PC-3 (cell line): Measurements from ENCODE around the gene PAGE2B.

Experiments
- CTCF ChIP-seq: fragments of 300-600 bp; sonication (generic); conservative IDR thresholded peaks from 2 replicates; pipeline ENCODE4 v1.5.1; 2017; ENCODE audit warnings: antibody characterized with exemption, low read depth, mild to moderate bottlenecking, low read length
- EZH2phosphoT487 ChIP-seq: fragments of 300-600 bp; sonication (generic); IDR thresholded peaks from 2 replicates; pipeline ENCODE4 v1.6.1; 2018; ENCODE audit warnings: mild to moderate bottlenecking, antibody characterized with exemption, low read length, borderline replicate concordance

GRCh38 chrX:55029291-55029690, 45.5 kb upstream of the PAGE2B start:
- TF ChIP-seq CTCF (no peak), EZH2phosphoT487 (no peak)
